Common myeloid progenitor, CD34-positive (primary cell): ENCODE measurements around the gene GRIK5.

Experiments used
- CTCF ChIA-PET: fragments of 350-600 bp; sonication (Branson Sonifier 250); formaldehyde crosslinking; loops from one replicate; lab custom pipeline; 2021; ENCODE audit warnings: antibody characterized with exemption; lab: Charles Lee
- POLR2A ChIA-PET: fragments of 350-600 bp; sonication (Branson Sonifier 250); formaldehyde crosslinking; loops from one replicate; lab custom pipeline; 2021; ENCODE audit warnings: antibody characterized with exemption; lab: Charles Lee
- DNase-seq, 3 donors: peaks; one replicate each; pipeline versions ENCODE4 v3.0.0 to v3.0.0-alpha.2; 2013
- H3K27ac ChIP-seq, 2 experiments: 1 replicate in 1 of 2; 2 replicates in 1 of 2; pipeline ENCODE4 v1.7.0; 2013; ENCODE audit warnings: inconsistent platforms in 2 of 2, low read length in 2 of 2, mild to moderate bottlenecking in 2 of 2, low read depth in 1 of 2, moderate library complexity in 1 of 2; ENCODE audit not compliant: severe bottlenecking in 2 of 2, insufficient read depth in 1 of 2, poor library complexity in 1 of 2
- H3K27me3 ChIP-seq, 5 experiments: replicated peaks in 2 of 5; 1 replicate in 3 of 5; 2 replicates in 2 of 5; pipeline versions ENCODE4 v1.6.1 to v1.7.0; 2013; ENCODE audit warnings: low read length in 4 of 5, mild to moderate bottlenecking in 2 of 5, moderate library complexity in 2 of 5, inconsistent platforms in 1 of 5; ENCODE audit not compliant: insufficient read depth in 5 of 5, control insufficient read depth in 4 of 5
- H3K36me3 ChIP-seq, 4 experiments: 1 replicate in 2 of 4; 2 replicates in 2 of 4; pipeline versions ENCODE4 v1.6.1 to v1.7.0; 2013; ENCODE audit warnings: low read length in 3 of 4, control low read depth in 1 of 4, mild to moderate bottlenecking in 1 of 4; ENCODE audit not compliant: control insufficient read depth in 4 of 4, insufficient read depth in 4 of 4
- H3K4me1 ChIP-seq, 4 experiments: 1 replicate in 3 of 4; 2 replicates in 1 of 4; pipeline versions ENCODE4 v1.6.1 to v1.7.1; 2013; ENCODE audit warnings: low read length in 3 of 4, mild to moderate bottlenecking in 3 of 4, control low read depth in 1 of 4, inconsistent platforms in 1 of 4, moderate library complexity in 1 of 4; ENCODE audit not compliant: control insufficient read depth in 4 of 4, insufficient read depth in 4 of 4; ENCODE audit errors: control extremely low read depth in 1 of 4
- H3K4me3 ChIP-seq, 7 experiments: 1 replicate in 4 of 7; 2 replicates in 3 of 7; pipeline versions ENCODE4 v1.5.1 to v1.7.0; 2013; ENCODE audit warnings: mild to moderate bottlenecking in 7 of 7, low read length in 6 of 7, moderate library complexity in 6 of 7, inconsistent platforms in 2 of 7, low read depth in 2 of 7, control low read depth in 1 of 7; ENCODE audit not compliant: insufficient read depth in 4 of 7, control insufficient read depth in 1 of 7; ENCODE audit errors: extremely low read depth in 1 of 7
- H3K9me3 ChIP-seq, 5 experiments: 1 replicate in 4 of 5; 2 replicates in 1 of 5; pipeline versions ENCODE4 v1.6.1 to v1.7.1; 2013; ENCODE audit warnings: low read length in 4 of 5, mild to moderate bottlenecking in 2 of 5, inconsistent platforms in 1 of 5, low read depth in 1 of 5, moderate library complexity in 1 of 5; ENCODE audit not compliant: control insufficient read depth in 4 of 5, insufficient read depth in 2 of 5; ENCODE audit errors: control extremely low read depth in 1 of 5
- WGBS: methylation state at CpG from one replicate; pipeline ENCODE4 v1.1.5; 2013; ENCODE audit not compliant: insufficient coverage; 5-methylcytosine and 5-hydroxymethylcytosine counted together

GRIK5 gene

DNA sequence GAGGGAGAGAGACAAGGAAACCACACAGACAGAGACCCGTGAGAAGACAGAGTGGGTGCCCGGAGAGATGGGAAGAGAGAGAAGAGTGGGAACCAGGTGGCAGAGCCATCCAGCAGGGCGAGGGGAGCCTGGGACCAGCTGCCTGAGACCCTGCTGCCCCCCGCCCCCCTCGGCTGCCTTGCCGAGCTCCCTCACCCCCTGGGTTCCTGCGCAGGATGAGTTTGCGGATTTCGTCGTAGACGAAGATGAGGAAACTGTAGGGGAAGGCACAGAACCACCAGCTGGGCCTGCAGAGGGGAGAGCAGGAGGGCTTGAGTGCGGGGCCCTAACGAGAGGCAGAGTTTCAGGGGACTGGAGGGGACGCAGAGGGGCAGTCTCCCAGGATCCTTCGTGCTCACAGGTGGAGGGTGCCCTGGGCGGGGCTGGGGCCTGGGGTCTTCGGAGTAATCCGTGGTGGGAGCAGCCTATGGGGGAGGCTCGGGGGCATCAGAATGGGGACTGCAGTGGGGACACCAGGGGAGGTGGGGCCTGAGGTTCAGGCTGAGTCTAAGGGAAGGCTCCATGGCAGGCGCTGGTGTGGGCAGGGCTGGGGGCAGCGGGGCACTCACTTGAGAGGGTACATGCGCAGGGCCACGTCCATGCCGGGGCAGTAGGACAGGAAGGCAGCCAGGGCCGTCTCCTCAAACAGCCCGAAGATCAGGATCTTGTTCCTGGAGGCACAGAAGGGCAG is 102.8 kb downstream of the GRIK5 start:
- Histone ChIP-seq H3K36me3 (no peaks in the 10 kb centered on the region), H3K27me3 (no peaks in the 10 kb centered on the region), H3K4me1 (peaks cover 0 to 25% (median 20%) of the 10 kb centered on the region in 4 experiments), H3K9me3 (no peaks in the 10 kb centered on the region), H3K27ac (peak overlapping the region; percentile 50 to 83), H3K4me3 (peak overlapping the region in 5 of 7 experiments; percentile 25 to 64 (median 48))
- 44% methylated on average over 18 of the region's 26 CpGs for WGBS
- CTCF ChIA-PET, result no interaction called here
- peak; percentile 59 to 90 (median 86) for DNase-seq
- POLR2A ChIA-PET, result no interaction called here

DNA sequence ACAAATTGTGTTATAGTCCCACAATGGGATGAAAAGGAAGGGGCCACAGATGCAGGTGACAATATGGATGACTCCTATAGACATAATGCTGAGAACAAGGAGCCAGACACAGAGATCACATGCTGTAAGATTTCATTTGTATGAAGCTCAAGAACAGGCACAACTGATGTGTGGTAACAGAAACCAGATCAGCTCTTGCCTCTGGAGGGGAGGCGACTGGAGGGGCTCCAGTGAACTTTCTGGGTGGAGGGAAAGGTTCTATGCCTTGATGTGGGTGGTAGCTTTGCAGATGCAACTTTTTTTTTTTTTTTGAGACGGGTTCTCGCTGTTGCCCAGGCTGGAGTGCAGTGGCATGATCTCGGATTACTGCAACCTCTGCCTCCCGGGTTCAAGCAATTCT is 104.9 kb downstream of the GRIK5 start:
- Histone ChIP-seq H3K4me1 (peaks cover 0 to 32% (median 20%) of the 10 kb centered on the region in 4 experiments), H3K36me3 (no peaks in the 10 kb centered on the region), H3K27me3 (no peaks in the 10 kb centered on the region), H3K9me3 (no peaks in the 10 kb centered on the region), H3K27ac (no peak overlapping the region), H3K4me3 (no peak overlapping the region)
- CTCF ChIA-PET, result interaction anchor here (0.5 to 0.9 kb wide), 2 partner anchors 79 to 83 kb away, joined by 3 read pairs; no protein-coding TSS in a partner anchor
- no peak for DNase-seq
- POLR2A ChIA-PET, result interaction anchor here (0.6 kb wide), 1 partner anchor 570 kb away, joined by 3 read pairs; no protein-coding TSS in a partner anchor
- 90% methylated on average over 3 of the region's 5 CpGs for WGBS

DNA sequence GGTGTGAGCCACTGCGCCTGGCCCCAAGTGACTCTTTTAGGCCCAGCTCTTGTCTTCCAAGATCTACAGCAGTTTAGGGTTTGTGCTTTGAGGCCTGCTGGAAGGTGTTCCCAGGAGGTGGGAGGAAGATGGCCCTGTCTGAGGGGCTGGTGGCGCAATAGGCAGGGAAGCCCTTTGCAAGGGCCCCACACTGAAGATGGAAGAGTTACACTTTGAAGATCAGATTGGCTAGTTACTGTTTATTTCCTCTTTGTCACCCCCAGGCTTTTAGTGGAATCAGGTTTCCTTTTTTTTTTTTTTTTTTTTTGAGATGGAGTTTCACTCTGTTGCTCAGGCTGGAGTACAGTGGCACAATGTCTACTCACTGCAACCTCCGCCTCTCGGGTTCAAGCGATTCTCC is 109.0 kb downstream of the GRIK5 start:
- ChIA-PET CTCF (no interaction called here), POLR2A (no interaction called here)
- no peaks in the 10 kb centered on the region for H3K9me3 ChIP-seq
- no peak for DNase-seq
- peaks cover 0 to 32% (median 15%) of the 10 kb centered on the region in 4 experiments for H3K4me1 ChIP-seq
- no peak overlapping the region for H3K27ac ChIP-seq
- no peak overlapping the region for H3K4me3 ChIP-seq
- H3K36me3 ChIP-seq, result peaks cover 0 to 11% (median 3%) of the 10 kb centered on the region in 4 experiments
- no peaks in the 10 kb centered on the region for H3K27me3 ChIP-seq
- 86% methylated on average over 5 of the region's 5 CpGs for WGBS

DNA sequence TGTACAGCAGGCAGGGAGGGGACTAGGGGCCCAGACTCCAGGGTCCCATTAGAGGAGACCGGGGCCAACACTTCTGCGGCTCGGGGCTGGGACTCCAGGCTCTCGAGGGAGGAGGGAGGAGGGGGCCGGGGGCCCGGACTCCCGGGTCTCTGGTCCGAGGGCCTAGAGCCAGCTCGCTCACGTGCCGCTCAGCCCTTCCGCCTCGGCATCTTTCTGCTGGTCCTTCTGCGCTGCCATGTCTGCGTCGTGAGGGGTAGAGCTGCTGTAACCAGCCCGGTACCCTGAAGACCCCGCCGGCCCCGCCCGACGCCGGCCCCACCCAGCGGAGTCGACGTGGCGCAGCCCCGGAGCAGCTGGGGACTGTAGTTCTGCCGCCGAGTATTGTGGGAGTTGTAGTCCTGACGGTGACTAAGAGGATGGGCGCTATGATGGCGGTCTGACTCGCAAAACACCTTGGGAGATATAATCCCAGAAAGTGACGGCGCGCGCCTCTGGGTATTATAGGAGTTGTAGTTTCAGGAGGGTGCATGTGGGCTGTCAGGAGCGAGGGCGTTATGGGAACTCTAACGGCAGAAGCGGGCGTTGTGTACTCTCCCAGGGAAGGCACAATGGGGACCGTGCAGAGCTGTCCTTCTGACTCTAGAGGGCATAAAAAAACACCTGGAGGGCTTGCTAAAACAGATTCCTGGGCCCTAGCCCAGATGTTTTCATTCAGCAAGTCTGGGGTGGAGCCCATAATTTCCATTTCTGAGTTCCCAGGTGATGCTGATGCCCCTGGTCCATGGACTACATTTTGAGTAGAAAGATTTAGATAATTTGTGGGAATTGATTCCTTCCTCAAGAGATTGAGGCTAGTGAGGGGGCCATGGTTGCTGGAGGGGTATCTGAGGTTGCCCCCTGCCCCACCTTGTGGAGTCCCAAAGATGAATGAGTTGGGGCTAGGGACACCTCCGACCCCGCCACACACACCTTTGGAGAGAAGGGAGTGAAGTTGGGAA is 110.7 kb downstream of the GRIK5 start, which contains the start of gene RABAC1:
RABAC1 (minus strand) TSS at position 266 of the 998 bp plus-strand sequence; CDS start at position 237, 29 bp downstream.
- H3K9me3 ChIP-seq, result no peaks in the 10 kb centered on the region
- H3K36me3 ChIP-seq, result peaks cover 0 to 16% (median 4%) of the 10 kb centered on the region in 4 experiments
- H3K27me3 ChIP-seq, result no peaks in the 10 kb centered on the region
- CTCF ChIA-PET, result interaction anchor here (1.4 to 4.3 kb wide), 5 partner anchors 45 to 100 kb away, joined by 3 to 15 read pairs (median 5); partner anchors contain the start of genes CD79A and RPS19
- DNase-seq, result peak; percentile 88 to 93 (median 91)
- H3K4me3 ChIP-seq, result peak within 1 kb of the TSS; percentile 44 to 92 (median 81)
- H3K27ac ChIP-seq, result peak within 1 kb of the TSS in 1 of 2 experiments; percentile 78
- peaks cover 0 to 35% (median 15%) of the 10 kb centered on the region in 4 experiments for H3K4me1 ChIP-seq
- WGBS, result under 1% methylated on average over 37 of the region's 46 CpGs
- POLR2A ChIA-PET, result interaction anchor here (1.5 kb wide), 1 partner anchor 14 kb away, joined by 4 read pairs; no protein-coding TSS in a partner anchor

DNA sequence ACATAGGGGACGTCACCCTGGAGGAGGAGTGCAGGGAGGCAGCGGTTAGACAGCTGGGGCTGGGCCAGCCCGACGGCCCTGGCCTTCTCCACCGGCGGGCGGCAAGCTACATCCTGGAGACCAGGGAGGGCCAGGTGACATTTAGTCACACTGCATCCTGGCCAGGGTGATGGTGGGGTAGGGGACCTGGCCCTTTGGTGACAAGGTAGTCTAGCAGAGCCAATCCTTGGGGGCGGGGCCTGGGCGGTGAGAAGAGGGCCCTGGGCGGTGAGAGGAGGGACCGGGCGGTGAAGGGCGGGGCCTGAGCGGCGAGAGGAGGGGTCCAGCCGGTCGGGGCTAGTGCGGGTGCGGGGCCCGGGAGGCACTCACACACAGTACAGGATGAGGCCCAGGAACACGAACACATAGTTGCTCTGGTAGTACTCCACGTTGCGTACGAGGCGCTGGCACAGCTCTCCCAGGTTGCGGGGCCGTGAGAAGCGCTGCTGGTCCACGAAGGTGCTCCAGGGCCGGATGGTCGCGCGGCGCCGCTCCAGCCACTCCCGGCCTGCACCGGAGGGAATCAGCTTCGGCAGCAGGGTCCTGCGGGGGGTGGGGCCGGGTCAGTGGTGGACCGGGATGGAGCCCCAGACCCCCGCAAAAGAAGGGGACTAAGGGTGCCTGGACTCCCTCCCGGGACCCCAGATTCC is 111.5 kb downstream of the GRIK5 start:
- peaks cover 0 to 16% (median 4%) of the 10 kb centered on the region in 4 experiments for H3K36me3 ChIP-seq
- peaks cover 0 to 35% (median 15%) of the 10 kb centered on the region in 4 experiments for H3K4me1 ChIP-seq
- WGBS, result 2% methylated on average over 41 of the region's 43 CpGs
- ChIA-PET CTCF (interaction anchor here (1.0 to 4.3 kb wide), 7 partner anchors 10 to 99 kb away, joined by 3 to 15 read pairs (median 5); partner anchors contain the start of genes CD79A and RPS19), POLR2A (interaction anchor here (1.4 to 1.5 kb wide), 2 partner anchors 13 to 85 kb away, joined by 3 to 4 read pairs; no protein-coding TSS in a partner anchor)
- H3K4me3 ChIP-seq, result peak overlapping the region; percentile 44 to 92 (median 81)
- H3K27me3 ChIP-seq, result no peaks in the 10 kb centered on the region
- H3K27ac ChIP-seq, result peak overlapping the region in 1 of 2 experiments; percentile 78
- H3K9me3 ChIP-seq, result no peaks in the 10 kb centered on the region
- DNase-seq, result peak; percentile 54 to 77 (median 66)

DNA sequence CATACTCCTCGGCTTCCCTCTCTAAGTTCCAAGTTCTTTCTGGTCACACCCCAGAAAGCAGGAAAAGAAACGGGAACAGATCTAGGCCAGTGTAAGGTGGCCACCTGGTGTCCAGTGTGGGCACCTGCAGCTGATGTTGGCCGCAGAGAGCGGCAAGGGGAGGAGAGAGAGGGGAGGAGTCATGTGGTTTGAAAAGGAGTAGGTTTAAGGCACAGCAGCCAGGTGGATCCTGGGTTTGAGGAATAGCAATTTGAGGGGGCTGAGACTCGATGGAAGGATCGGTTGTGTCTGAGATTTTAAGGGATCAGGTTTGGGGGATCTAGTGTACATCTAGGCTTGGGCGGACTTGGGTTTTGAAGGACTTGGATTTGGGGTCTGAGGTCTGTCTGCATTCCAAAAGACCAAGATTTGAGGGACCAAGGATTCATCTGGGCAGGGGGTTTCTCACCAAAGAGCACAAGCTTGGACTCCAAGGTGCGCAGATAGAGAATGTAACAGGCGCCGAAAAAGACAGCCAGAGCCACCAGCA is 112.1 kb downstream of the GRIK5 start:
- CTCF ChIA-PET, result interaction anchor here (1.0 to 4.3 kb wide), 9 partner anchors 10 to 98 kb away, joined by 3 to 15 read pairs (median 5); partner anchors contain the start of genes CD79A and RPS19
- peak; percentile 65 to 79 (median 79) for DNase-seq
- WGBS, result 11% methylated on average over 9 of the region's 10 CpGs
- Histone ChIP-seq H3K27ac (no peak overlapping the region), H3K36me3 (peaks cover 0 to 16% (median 4%) of the 10 kb centered on the region in 4 experiments), H3K9me3 (no peaks in the 10 kb centered on the region), H3K4me3 (peak overlapping the region in 6 of 7 experiments; percentile 44 to 92 (median 82)), H3K27me3 (no peaks in the 10 kb centered on the region), H3K4me1 (peaks cover 0 to 35% (median 15%) of the 10 kb centered on the region in 4 experiments)
- POLR2A ChIA-PET, result interaction anchor here (1.4 to 1.5 kb wide), 2 partner anchors 12 to 85 kb away, joined by 3 to 4 read pairs; no protein-coding TSS in a partner anchor
